T-helper 1 cell treated with Interleukin-12 subunit alpha and Interleukin-12 subunit beta and Interleukin-4 antibody, amounts not matched to agents 30 ng/mL and 1 ng/mL, for 36 hours (primary cell): Measurements from ENCODE around the gene CCNI. TPM values are rescaled to one million over a fixed set of nuclear protein-coding genes. Genes with fewer than 3 reads are reported as not detected.
"Not testable (repeated sequence)": the region's sequence is repeated elsewhere in the genome, so short reads cannot be mapped to it uniquely, and the experiment has no call there.

ENCODE experiments used
- intact Hi-C: fragments of 100-400 bp; cut with micrococcal nuclease; formaldehyde crosslinking; loops from one replicate; pipeline ENCODE4 v1.15.1; 2024
- total RNA-seq: library from RNA; stranded (reverse); gene quantifications from 2 replicates; pipeline ENCODE4 v1.2.3, GENCODE V29; 2022

Gene CCNI
- total RNA-seq, 1 donor from 2014 or later = 178 TPM

DNA sequence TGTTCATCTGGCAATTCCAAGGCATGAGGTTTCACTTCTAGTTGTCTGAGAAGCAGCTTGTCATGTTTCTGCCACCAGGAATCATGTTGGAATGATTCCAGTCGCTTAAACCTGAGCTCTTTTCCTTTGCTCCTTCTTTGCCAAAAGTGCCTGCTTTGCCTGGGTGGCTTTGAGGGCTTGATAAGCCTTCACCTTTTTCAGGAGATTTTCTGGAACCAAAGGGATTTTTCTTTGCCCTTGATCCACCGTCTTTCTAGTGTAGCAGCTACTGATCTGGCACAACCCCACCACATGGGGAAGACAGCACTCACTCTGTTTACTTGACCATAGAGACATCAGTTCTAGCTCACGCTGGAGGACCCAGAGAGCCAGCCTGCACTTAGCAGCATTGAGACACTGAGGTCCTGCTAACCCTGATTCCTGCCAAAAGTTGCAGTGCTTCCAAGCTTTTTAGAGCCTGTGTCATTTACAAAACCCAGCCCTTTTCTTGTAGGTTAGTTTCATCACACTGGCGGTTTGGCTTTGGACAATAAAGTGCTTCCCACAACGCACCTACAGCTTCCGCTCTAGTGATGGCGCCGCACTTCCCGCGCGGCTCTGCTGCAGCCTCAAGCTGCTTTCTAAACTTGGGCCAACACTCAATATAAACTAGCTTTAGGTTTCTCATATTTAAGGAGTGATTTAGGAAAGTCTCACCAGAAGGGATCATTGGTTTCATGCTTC, 7.3 kb upstream of the CCNI start:
- intact Hi-C loops = no loop called here

- intact Hi-C loops = not testable (repeated sequence)
These were observed 5.0 kb upstream of the CCNI start for GRCh38 chr4:77080806-77081205.

DNA sequence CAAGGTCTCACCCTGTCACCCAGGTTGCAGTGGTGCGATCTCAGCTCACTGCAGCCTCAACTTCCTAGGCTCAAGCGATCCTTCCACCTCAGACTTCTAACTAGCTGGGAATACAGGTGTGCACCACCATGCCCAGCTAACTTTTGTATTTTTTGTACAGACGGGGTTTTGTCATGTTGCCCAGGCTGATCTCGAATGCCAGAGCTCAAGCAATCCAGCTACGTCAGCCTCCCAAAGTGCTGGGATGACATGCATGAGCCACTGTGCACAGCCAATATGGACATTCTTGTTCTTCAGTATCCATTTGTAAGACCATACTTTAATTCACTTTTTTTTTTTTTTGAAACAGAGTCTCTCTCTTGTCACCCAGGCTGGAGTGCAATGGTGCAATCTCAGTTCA, 3.5 kb upstream of the CCNI start:
- intact Hi-C loops = loop anchor here (5.0 to 10.0 kb wide), 4 partner anchors 656 to 1858 kb away; partner anchors contain the start of genes NAAA, PAQR3 and SCARB2

- intact Hi-C loops = loop anchor here (5.0 to 10.0 kb wide), 4 partner anchors 656 to 1859 kb away; partner anchors contain the start of genes NAAA, PAQR3 and SCARB2
These were observed 2.6 kb upstream of the CCNI start for GRCh38 chr4:77078401-77078800.

DNA sequence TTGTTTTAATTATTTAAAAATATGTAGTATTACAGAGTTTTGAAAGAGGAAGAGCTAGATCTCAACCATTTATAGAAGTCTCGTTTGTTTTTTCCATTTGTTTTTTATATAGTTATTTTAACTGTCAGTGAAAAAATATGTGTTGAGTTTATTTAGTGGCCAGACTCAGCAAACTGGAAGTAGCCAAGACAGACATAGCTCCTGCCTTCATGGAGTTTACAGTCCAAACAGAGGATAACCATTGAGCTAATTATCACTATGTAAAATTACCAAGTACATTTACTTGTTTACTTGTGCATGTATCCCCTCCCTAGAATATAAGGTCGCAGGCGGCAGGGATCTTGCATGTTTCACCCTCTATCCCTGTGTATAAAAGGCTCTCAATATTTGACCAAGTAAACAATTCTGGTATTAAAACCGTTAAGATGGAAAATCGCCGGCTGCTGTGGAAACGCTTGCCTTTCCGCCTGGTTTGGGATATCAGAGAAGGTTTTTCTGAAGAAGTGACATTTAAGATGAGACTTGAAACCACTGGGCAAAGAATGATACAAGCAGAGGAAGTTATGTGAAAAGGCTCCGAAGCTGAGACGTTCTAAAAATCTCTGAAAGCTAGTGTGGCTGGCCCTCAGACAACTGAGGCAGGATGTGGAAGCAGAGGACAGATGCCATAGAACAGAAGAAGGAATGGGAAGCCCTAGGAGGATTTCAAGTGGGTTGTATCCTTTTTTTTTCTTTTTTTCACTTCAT, 1.3 kb upstream of the CCNI start:
- intact Hi-C loops = loop anchor here (1.0 to 10.0 kb wide), 19 partner anchors 18 to 1860 kb away; partner anchors contain the start of genes BMP2K, G3BP2, MRPL1 and NAAA

- intact Hi-C loops = loop anchor here (1.0 to 10.0 kb wide), 10 partner anchors 23 to 1862 kb away; partner anchors contain the start of genes NAAA, PAQR3, RCHY1 and SCARB2
These were observed 571 bp downstream of the CCNI start for GRCh38 chr4:77074981-77075855.

DNA sequence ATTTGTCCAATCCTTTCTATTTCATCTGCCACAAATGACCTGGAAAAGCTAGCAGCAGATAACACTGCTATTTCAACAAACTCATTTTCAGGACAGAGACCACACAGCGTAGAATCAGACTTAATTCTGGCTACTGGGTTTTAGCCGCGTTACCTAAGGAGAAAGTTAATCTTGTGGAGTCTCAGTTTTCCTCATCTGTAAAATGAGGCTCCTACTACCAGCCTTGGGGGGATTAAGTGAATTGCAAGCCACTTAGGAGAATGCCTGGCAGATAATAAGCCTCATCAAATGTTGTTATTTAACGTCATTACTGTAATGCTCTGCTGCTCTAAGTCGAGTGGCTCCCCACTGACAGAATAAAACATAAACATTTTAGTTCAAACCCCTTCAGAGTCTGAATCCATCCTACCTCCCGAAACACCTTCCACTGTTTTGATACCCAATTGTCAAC, 1.4 kb downstream of the CCNI start:
- intact Hi-C loops = loop anchor here (1.0 to 10.0 kb wide), 6 partner anchors 22 to 1560 kb away; partner anchors contain the start of genes NAAA, RCHY1, STBD1 and THAP6

DNA sequence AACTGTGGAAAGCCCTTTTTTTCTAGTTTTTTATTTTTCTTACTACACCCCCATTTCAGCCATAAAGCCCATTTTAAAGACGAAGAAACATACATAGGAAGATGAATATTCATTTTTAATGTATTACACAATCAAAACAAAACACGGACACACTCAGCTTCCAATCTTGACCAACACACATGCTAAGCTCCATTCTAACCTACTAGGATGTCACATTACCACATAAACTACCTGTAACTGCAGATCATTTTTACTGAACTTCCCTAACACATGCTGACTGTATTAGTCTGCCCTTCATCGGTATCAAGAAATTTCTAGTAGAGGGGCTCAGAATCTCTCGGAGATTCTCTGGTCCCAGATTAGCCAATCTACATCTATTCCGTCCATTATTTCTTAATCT, 1.8 kb downstream of the CCNI start:
- intact Hi-C loops = loop anchor here (1.0 to 10.0 kb wide), 6 partner anchors 22 to 1559 kb away; partner anchors contain the start of genes NAAA, RCHY1, STBD1 and THAP6

GRCh38 chr4:77073106-77073809, 2.5 kb downstream of the CCNI start:
- intact Hi-C loops = loop anchor here (5.0 to 10.0 kb wide), 3 partner anchors 662 to 1128 kb away; partner anchors contain the start of genes NAAA and STBD1

DNA sequence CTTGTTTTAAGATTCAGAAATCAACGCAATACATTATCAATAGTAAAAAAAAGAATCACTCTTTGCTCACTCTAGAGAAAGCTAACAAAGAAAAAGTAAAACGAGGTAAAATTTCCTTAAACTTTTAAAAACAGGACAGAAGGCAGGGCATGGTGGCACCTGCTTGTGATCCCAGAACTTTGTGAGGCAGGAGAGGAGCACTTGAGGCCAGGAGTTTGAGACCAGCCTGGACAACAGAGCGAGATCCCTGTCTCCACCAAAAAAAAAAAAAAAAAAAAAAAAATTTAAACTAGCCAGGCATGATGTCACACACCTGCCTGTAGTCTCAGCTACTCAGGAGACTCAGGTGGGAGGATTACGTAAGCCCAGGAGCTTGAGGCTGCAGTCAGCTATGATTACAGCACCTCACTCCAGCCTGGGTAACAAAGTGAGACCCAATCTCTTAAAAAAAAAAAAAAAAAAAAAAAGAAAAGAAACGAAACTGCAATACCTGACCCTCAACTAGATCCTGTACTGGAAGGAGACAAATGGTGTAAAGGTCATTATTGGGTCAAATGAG, 3.5 kb downstream of the CCNI start:
- intact Hi-C loops = loop anchor here (5.0 to 10.0 kb wide), 3 partner anchors 663 to 1127 kb away; partner anchors contain the start of genes NAAA and STBD1

DNA sequence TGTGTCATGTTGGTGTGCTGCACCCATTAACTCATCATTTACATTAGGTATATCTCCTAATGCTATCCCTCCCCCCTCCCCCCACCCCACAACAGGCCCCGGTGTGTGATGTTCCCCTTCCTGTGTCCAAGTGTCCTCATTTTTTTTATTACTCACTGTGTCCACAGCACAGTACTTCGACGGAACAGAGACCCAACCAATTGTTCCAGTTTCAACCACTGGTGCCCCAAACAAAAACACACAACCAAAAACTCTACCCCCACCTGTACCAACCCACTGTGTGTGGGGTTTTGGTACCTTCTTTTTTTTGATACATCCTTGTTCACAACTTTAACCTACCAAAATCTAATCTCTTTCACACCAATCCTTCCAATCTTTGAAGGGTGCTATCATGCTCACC, 6.3 kb downstream of the CCNI start:
- intact Hi-C loops = not testable (repeated sequence)

GRCh38 chr4:77065382-77065781, 10.4 kb downstream of the CCNI start:
- intact Hi-C loops = no loop called here

GRCh38 chr4:77062856-77063255, 12.9 kb downstream of the CCNI start:
- intact Hi-C loops = no loop called here

DNA sequence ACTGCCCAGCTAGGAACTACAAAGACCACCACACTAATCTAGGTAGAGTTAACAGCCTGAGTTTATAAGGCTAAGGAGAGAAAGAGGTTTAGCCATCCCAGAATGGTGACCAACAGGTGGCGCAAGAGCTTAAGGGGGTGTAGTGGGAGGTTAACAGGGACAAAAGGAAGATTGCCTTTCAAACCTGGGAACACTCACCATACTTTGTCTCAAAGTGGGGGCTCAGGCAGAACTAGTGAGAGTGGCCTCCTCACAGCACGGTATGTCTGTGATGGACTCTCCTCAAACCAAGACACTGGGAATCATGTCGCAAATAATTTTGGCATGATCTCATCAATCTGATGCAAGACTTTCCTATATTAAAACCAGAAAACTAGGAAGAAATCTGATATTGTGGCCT, 23.4 kb downstream of the CCNI start:
- intact Hi-C loops = loop anchor here (1.0 to 2.0 kb wide), 4 partner anchors 22 to 256 kb away; no protein-coding TSS in a partner anchor

- intact Hi-C loops = no loop called here
These were observed 24.8 kb downstream of the CCNI start for GRCh38 chr4:77050962-77051361.

DNA sequence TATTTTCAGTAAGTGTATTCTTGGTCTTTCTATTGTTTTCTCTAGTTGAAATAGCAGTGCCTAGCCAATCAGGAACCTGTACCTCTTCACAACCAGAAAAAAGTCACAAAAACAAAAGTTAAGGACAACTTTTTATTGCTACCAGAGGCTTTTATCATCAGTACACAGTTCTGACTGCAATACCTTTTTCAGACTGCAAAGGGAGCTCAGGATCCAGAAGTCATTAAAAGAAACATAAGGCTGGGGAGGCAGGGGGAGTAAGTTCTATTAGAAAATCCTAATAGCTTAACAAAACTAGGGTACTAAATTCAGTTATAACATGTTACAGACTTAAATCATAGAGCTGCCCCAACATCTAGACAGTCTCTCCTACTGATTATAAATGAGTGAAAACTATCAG, 28.8 kb downstream of the CCNI start:
- intact Hi-C loops = loop anchor here (1.0 to 10.0 kb wide), 3 partner anchors 156 to 535 kb away; no protein-coding TSS in a partner anchor

GRCh38 chr4:77045490-77045889, 30.3 kb downstream of the CCNI start:
- intact Hi-C loops = loop anchor here (2.0 to 10.0 kb wide), 2 partner anchors 57 to 291 kb away; no protein-coding TSS in a partner anchor

GRCh38 chr4:77044461-77045150, 31.2 kb downstream of the CCNI start:
- intact Hi-C loops = loop anchor here (1.0 to 10.0 kb wide), 7 partner anchors 12 to 613 kb away; partner anchors contain the start of genes SEPTIN11 and SOWAHB
